ENCODE results near the gene DHX34.

DNA sequence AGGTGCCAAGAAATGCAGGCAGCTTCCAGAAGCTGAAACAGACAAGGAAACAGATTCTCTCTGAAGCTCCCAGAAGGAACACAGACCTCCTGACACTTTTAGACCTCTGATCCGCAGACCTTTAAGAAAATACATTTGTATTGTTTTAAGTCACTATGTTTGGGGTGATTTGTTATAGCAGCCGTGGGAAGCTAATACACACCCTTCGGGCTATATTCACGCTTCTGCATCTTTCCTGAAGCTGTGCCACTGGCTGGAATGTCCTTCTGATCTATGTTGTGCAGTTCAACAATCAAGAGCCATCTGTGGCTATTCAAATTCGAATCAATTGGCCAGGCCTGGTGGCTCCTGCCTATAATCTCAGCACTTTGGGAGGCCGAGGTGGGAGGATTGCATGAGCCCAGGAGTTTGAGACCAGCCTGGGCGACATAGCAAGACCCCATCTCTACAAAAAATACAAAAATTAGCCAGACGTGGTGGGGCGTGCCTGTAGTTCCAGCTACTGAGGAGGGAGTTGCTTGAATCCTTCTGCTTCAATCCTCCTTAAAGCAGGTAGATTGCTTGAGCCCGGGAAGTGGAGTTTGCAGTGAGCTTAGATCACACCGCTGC, 5.8 kb upstream of the DHX34 start:
- TF ChIP-seq CTCF (IDR thresholded peaks at IDR 0.05; ENCODE audit: insufficient read depth, low read length, poor library complexity, severe bottlenecking) (no peak), EZH2phosphoT487 (conservative IDR thresholded peaks at IDR 0.05; ENCODE audit: low read length) (no peak)

All from SU-DHL-6 (cell line).